Tibial nerve (tissue), 4 donors: Measurements from ENCODE around the gene URAD.

Experiments used
- EP300 ChIP-seq, 2 donors: sonication (generic); formaldehyde crosslinking; IDR thresholded peaks; one replicate each; pipeline ENCODE4 v1.6.1; 2017; ENCODE audit warnings: antibody characterized with exemption in 2 of 2, mild to moderate bottlenecking in 1 of 2
- POLR2A ChIP-seq, 2 donors: fragments of 450-650 bp; IDR thresholded peaks; one replicate each; pipeline ENCODE4 v1.6.1; 2017; ENCODE audit warnings: antibody characterized with exemption in 2 of 2, mild to moderate bottlenecking in 2 of 2, moderate library complexity in 2 of 2
- TF ChIP-seq, protein P1 (sequence below), 5 experiments: fragments of 200-600 bp in 3 of 5; fragments of 450-650 bp in 2 of 5; sonication (generic) in 3 of 5; IDR thresholded peaks; one replicate each; pipeline ENCODE4 v1.5.1; 2016 to 2019; ENCODE audit warnings: antibody characterized with exemption in 5 of 5, mild to moderate bottlenecking in 3 of 5, moderate library complexity in 2 of 5

DNA sequence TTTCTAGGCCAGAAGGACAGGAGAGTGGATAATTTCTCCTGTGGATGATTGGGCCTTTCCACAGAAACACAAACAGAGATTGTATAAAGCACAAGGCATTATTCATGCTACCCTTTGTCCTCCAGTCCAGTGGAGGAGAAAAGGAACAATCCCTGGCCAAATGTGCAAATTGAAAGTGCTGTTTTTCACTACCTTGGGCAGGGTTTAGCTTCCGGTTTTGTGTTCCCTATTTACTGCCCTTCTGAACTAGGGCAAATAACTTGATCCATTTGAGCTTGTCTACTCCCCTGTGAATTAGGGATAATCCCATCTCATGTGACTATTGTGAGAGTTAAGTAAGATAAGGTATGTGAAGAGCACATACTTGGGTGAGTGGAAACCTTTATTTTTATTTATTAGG lies 55.4 kb downstream of the URAD start:
- TF ChIP-seq, protein P1, sequence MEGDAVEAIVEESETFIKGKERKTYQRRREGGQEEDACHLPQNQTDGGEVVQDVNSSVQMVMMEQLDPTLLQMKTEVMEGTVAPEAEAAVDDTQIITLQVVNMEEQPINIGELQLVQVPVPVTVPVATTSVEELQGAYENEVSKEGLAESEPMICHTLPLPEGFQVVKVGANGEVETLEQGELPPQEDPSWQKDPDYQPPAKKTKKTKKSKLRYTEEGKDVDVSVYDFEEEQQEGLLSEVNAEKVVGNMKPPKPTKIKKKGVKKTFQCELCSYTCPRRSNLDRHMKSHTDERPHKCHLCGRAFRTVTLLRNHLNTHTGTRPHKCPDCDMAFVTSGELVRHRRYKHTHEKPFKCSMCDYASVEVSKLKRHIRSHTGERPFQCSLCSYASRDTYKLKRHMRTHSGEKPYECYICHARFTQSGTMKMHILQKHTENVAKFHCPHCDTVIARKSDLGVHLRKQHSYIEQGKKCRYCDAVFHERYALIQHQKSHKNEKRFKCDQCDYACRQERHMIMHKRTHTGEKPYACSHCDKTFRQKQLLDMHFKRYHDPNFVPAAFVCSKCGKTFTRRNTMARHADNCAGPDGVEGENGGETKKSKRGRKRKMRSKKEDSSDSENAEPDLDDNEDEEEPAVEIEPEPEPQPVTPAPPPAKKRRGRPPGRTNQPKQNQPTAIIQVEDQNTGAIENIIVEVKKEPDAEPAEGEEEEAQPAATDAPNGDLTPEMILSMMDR (IDR thresholded peaks at IDR 0.05) = no peak
- TF ChIP-seq POLR2A (IDR thresholded peaks at IDR 0.05) (no peak), EP300 (IDR thresholded peaks at IDR 0.05) (no peak)
